Prostate gland (tissue), 2 donors: ENCODE results near the gene PDGFC. TPM values are rescaled to one million over a fixed set of nuclear protein-coding genes. Genes with fewer than 3 reads are reported as not detected.

Source experiments
- DNase-seq: peaks from one replicate; pipeline ENCODE4 v3.0.0-alpha.2; 2019; ENCODE audit warnings: low spot score
- H3K27ac ChIP-seq, 2 donors: fragments of 200-600 bp; sonication (generic); 2 replicates each; pipeline ENCODE4 v1.5.1; 2017 to 2019
- H3K27me3 ChIP-seq: fragments of 200-600 bp; sonication (generic); replicated peaks from 2 replicates; pipeline ENCODE4 v1.5.1; 2019; ENCODE audit not compliant: insufficient read depth
- H3K36me3 ChIP-seq, 2 donors: fragments of 200-600 bp; sonication (generic); 1 replicate in 1 of 2; 2 replicates in 1 of 2; pipeline versions ENCODE4 v1.5.1 to v1.8.1; 2017 to 2019
- H3K4me1 ChIP-seq: fragments of 200-600 bp; sonication (generic); replicated peaks from 2 replicates; pipeline ENCODE4 v1.5.1; 2019
- H3K4me3 ChIP-seq, 2 donors: fragments of 200-600 bp; sonication (generic); 2 replicates each; pipeline ENCODE4 v1.5.1; 2017 to 2019
- H3K9me3 ChIP-seq: fragments of 200-600 bp; sonication (generic); 2 replicates; pipeline ENCODE4 v1.5.1; 2017
- CTCF ChIP-seq, 4 experiments: fragments of 200-600 bp in 2 of 4; fragments of 450-650 bp in 2 of 4; sonication (generic) in 2 of 4; IDR thresholded peaks; 1 replicate in 3 of 4; 2 replicates in 1 of 4; pipeline ENCODE4 v1.5.1; 2016 to 2019; ENCODE audit warnings: antibody characterized with exemption in 4 of 4, mild to moderate bottlenecking in 2 of 4, moderate library complexity in 2 of 4
- POLR2A ChIP-seq: fragments of 450-650 bp; IDR thresholded peaks from one replicate; pipeline ENCODE4 v1.6.1; 2016; ENCODE audit warnings: antibody characterized with exemption, mild to moderate bottlenecking
- POLR2AphosphoS5 ChIP-seq: sonication (generic); formaldehyde crosslinking; IDR thresholded peaks from one replicate; pipeline ENCODE4 v1.6.1; 2017; ENCODE audit warnings: antibody characterized with exemption
- WGBS: methylation state at CpG from one replicate; pipeline ENCODE4 v1.1.5; 2018; 5-methylcytosine and 5-hydroxymethylcytosine counted together
- intact Hi-C: fragments of 100-400 bp; cut with DNase I; formaldehyde crosslinking; loops from one replicate; pipeline ENCODE4 v1.14.2; 2022
- total RNA-seq, 2 donors: library from RNA; depleted of rRNA; stranded (reverse); fragments of >200 nt; gene quantifications; one replicate each; pipeline ENCODE4 v1.1.0, GENCODE V29; 2016

The PDGFC gene
- total RNA-seq, 2 donors from 2014 or later, result 18.6 to 36.8 TPM

DNA sequence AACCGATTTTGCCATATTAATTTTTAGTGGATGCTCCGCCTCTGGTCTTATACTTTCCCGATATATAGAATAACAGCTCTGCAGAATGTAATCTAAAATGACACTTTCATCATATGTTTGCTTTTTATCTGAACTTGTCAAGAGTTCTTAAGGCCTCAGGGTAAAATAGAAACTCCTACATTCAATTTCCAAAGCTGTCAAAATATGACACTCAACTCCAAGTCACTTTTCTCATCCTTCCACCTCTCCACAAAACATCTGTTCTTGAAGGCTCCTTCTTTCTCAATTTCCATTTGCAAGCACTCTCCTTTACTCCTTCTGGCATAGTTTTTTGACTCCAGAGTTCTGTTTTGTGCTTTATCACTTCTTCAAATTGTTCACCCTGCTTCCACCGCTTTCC, 242.2 kb downstream of the PDGFC start:
- no peaks in the 10 kb centered on the region for H3K36me3 ChIP-seq
- DNase-seq, result no peak
- no peaks in the 10 kb centered on the region for H3K4me1 ChIP-seq
- H3K27me3 ChIP-seq, result no peaks in the 10 kb centered on the region
- no peak overlapping the region for H3K27ac ChIP-seq
- intact Hi-C loops, result no loop called here
- H3K4me3 ChIP-seq, result no peak overlapping the region
- no peak for TF ChIP-seq POLR2AphosphoS5
- TF ChIP-seq POLR2A, result no peak
- TF ChIP-seq CTCF (IDR thresholded peaks at IDR 0.05), result no peak
- WGBS, result 97% methylated on average over 4 of the region's 4 CpGs
- H3K9me3 ChIP-seq, result no peaks in the 10 kb centered on the region

GRCh38 chr4:156725257-156725656, 246.3 kb downstream of the PDGFC start:
- Histone ChIP-seq H3K27me3 (no peaks in the 10 kb centered on the region), H3K27ac (no peak overlapping the region), H3K4me3 (no peak overlapping the region), H3K4me1 (no peaks in the 10 kb centered on the region), H3K9me3 (no peaks in the 10 kb centered on the region), H3K36me3 (no peaks in the 10 kb centered on the region)
- TF ChIP-seq POLR2AphosphoS5 (no peak), POLR2A (no peak), CTCF (IDR thresholded peaks at IDR 0.05) (no peak)
- DNase-seq, result no peak
- 75% methylated on average over 2 of the region's 2 CpGs for WGBS
- intact Hi-C loops, result no loop called here

DNA sequence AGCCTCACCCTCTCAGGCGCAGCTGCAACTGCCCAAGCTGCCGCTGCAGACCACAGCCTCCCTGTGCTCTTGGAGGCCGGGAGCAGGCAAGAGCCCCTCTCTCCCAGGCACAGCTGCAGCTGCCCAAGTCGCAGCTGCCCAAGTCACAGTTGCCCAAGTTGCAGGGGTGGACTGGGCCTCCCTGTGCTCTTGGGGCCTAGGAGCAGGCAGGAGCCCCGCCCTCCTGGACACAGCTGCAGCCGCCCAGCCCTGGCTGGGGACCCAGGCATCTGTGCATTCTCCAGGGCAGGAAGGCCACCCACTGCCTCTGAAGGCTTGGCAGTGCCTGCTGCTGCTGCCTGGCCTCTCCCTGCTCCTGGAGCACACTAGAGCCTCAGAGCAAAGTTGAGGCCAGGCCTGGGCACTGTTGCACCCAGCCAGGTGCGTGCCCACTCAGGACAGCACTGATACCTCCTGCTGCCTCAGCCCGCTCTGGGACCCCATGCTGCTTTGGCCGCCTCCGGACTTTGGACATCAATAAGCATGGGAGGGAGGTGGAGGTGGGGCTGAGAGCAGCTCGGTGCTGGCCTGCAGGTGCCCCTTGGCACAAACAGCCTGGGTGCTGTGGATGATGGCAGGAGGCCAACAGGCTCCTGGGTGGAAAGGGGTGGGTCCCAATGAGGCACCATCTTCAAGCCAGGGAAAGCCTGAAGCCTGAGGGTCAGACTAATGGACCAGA, 247.5 kb downstream of the PDGFC start:
- no peak overlapping the region for H3K27ac ChIP-seq
- TF ChIP-seq POLR2AphosphoS5 (no peak), POLR2A (no peak), CTCF (IDR thresholded peaks at IDR 0.05) (no peak)
- no peak overlapping the region for H3K4me3 ChIP-seq
- H3K36me3 ChIP-seq, result no peaks in the 10 kb centered on the region
- H3K4me1 ChIP-seq, result no peaks in the 10 kb centered on the region
- WGBS, result 94% methylated on average over 11 of the region's 11 CpGs
- DNase-seq, result no peak
- intact Hi-C loops, result no loop called here
- no peaks in the 10 kb centered on the region for H3K9me3 ChIP-seq
- no peaks in the 10 kb centered on the region for H3K27me3 ChIP-seq

DNA sequence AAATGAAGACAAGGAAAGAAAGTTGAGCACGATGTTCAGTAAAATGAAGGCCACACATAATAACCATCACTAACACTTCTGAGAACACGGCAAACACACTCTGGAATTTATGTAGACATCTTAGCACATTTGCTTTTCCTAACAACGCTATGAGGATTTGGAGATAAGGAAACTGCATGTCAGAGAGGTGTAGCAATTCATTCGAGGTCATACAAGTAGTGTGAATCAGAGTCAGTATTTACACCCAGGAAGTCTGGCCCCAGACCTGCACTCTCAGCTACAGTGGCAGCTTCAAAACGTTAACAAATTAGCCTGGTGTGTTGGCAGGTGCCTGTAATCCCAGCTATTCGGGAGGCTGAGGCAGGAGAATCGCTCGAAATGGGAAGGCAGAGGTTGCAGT, 253.4 kb downstream of the PDGFC start:
- TF ChIP-seq POLR2AphosphoS5 (no peak), CTCF (IDR thresholded peaks at IDR 0.05) (no peak), POLR2A (no peak)
- WGBS, result 80% methylated on average over 8 of the region's 8 CpGs
- no peaks in the 10 kb centered on the region for H3K36me3 ChIP-seq
- no peak for DNase-seq
- no peaks in the 10 kb centered on the region for H3K9me3 ChIP-seq
- H3K4me1 ChIP-seq, result no peaks in the 10 kb centered on the region
- intact Hi-C loops, result no loop called here
- no peak overlapping the region for H3K27ac ChIP-seq
- H3K27me3 ChIP-seq, result no peaks in the 10 kb centered on the region
- no peak overlapping the region for H3K4me3 ChIP-seq

DNA sequence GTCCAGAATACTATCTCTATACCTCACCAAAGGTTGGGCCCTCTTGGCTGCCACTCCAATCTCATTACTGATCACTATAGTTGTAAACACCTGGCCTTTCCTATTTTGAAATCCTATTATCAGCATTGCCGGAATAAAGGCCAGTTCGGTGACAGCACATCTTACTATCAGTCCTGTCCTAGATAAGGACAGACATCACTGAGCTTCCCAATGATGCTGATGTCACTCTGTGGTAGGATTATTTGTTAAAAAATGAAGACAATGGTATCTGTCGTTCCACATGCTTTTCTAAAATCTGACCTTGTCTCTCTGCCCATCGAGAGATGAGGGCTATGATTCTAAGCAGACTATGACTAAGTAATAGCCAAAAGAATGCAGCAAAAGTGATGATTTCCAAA, 260.4 kb downstream of the PDGFC start:
- intact Hi-C loops, result no loop called here
- Histone ChIP-seq H3K27ac (no peak overlapping the region), H3K4me1 (no peaks in the 10 kb centered on the region), H3K4me3 (no peak overlapping the region), H3K9me3 (no peaks in the 10 kb centered on the region), H3K36me3 (no peaks in the 10 kb centered on the region), H3K27me3 (no peaks in the 10 kb centered on the region)
- no peak for DNase-seq
- no peak for TF ChIP-seq POLR2A
- TF ChIP-seq POLR2AphosphoS5, result no peak
- TF ChIP-seq CTCF (IDR thresholded peaks at IDR 0.05), result no peak
- WGBS, result 94% methylated on average over 4 of the region's 4 CpGs
